ENCODE data around the gene SPRR2E.

DNA sequence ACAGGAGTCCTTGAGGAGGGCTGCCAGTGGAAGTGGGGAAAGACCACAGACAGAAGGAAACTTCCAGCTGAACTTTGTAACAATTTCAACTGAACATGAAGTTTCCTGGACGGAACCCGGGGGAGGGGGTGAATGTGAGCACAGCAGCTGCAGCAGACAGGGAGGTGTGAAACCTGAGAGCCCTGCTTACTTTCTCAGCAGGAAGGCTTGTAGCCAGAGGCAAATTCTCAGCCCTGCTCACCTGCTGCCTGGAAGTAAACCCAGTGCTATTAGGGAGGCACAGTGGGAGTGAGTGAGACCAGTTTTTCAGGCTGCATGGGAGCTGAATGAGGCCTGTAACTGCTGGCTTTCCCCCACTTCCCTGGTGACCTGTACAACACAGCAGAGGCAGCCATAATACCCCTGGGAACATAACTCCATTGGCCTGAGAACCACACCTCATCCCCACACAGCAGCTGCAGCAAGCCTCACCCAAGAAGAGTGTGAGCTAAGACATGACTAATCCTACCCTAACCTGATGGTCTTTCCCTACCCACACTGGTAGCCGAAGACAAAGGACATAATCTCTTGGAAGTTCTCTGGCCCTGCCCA is 28.6 kb upstream of the SPRR2E start:
- TF ChIP-seq ZNF785 (tag by site-specific recombination; IDR thresholded peaks at IDR 0.05) (no peak), ZFP69B (tag by site-specific recombination; IDR thresholded peaks at IDR 0.05) (no peak), CTCF (tag by site-specific recombination; IDR thresholded peaks at IDR 0.05) (no peak), ZNF514 (tag by site-specific recombination; IDR thresholded peaks at IDR 0.05) (no peak), TCF7L2 (IDR thresholded peaks at IDR 0.05; ENCODE audit: borderline replicate concordance, low read depth, low read length) (no peak), ZFP41 (tag by site-specific recombination; IDR thresholded peaks at IDR 0.05; ENCODE audit: borderline replicate concordance) (no peak), ZNF132 (tag by site-specific recombination; IDR thresholded peaks at IDR 0.05; ENCODE audit: borderline replicate concordance) (no peak), ZNF175 (tag by site-specific recombination; IDR thresholded peaks at IDR 0.05) (no peak), REST (tag by site-specific recombination; IDR thresholded peaks at IDR 0.05) (no peak), ZFHX2 (tag by site-specific recombination; conservative IDR thresholded peaks at IDR 0.05) (no peak), GLIS1 (tag by site-specific recombination; IDR thresholded peaks at IDR 0.05) (peak; percentile 95)
